Heart right ventricle (tissue), 16 donors: ENCODE results near the gene ZNF879. TPM values are rescaled to one million over a fixed set of nuclear protein-coding genes. Genes with fewer than 3 reads are reported as not detected.

Experiments used
- ATAC-seq, 8 donors: fragments of 200-7000 bp; cut with Tn5 transposase; one replicate each; pipeline ENCODE4 v1.9.1; 2020; ENCODE audit warnings: mild to moderate bottlenecking in 8 of 8, moderate library complexity in 8 of 8, moderate number of reproducible peaks in 1 of 8
- DNase-seq, 2 donors: peaks; one replicate each; pipeline ENCODE4 v3.0.0-alpha.2; 2020
- H3K27ac ChIP-seq, 10 donors: fragments of 200-600 bp; sonication (generic) in 2 of 10; one replicate each; pipeline versions ENCODE4 v1.5.0 to v1.8.0; 2020 to 2022; ENCODE audit warnings: mild to moderate bottlenecking in 3 of 10
- H3K27me3 ChIP-seq, 7 donors: fragments of 200-600 bp; one replicate each; pipeline ENCODE4 v1.8.0; 2021 to 2022; ENCODE audit warnings: mild to moderate bottlenecking in 2 of 7
- H3K36me3 ChIP-seq, 9 donors: fragments of 200-600 bp; sonication (generic) in 1 of 9; one replicate each; pipeline versions ENCODE4 v1.5.0 to v1.8.0; 2020 to 2022; ENCODE audit warnings: mild to moderate bottlenecking in 2 of 9
- H3K4me1 ChIP-seq, 9 donors: fragments of 200-600 bp; sonication (generic) in 1 of 9; one replicate each; pipeline versions ENCODE4 v1.5.0 to v1.8.0; 2020 to 2022; ENCODE audit warnings: mild to moderate bottlenecking in 4 of 9
- H3K4me3 ChIP-seq, 10 donors: fragments of 200-600 bp; sonication (generic) in 2 of 10; one replicate each; pipeline versions ENCODE4 v1.5.0 to v1.8.0; 2020 to 2022; ENCODE audit warnings: mild to moderate bottlenecking in 7 of 10, moderate library complexity in 2 of 10
- H3K9me3 ChIP-seq, 11 donors: fragments of 200-600 bp in 10 of 11; sonication (generic) in 2 of 11; one replicate each; pipeline versions ENCODE4 v1.5.0 to v1.8.0; 2013 to 2022; ENCODE audit warnings: mild to moderate bottlenecking in 2 of 11, control low read depth in 1 of 11, moderate library complexity in 1 of 11
- CTCF ChIP-seq, 9 donors: fragments of 200-600 bp; sonication (generic) in 2 of 9; IDR thresholded peaks; one replicate each; pipeline versions ENCODE4 v1.5.0 to v1.8.0; 2021 to 2022; ENCODE audit warnings: antibody characterized with exemption in 9 of 9, mild to moderate bottlenecking in 5 of 9, moderate library complexity in 1 of 9
- WGBS, 2 donors: extraction: QIAGEN DNeasy Blood & Tissue Kit; methylation state at CpG; one replicate each; pipeline ENCODE4 v1.1.7; 2013; ENCODE audit warnings: inconsistent platforms in 1 of 2; 5-methylcytosine and 5-hydroxymethylcytosine counted together
- intact Hi-C, 10 donors: fragments of 100-400 bp; cut with DNase I; formaldehyde crosslinking; loops; one replicate each; pipeline versions ENCODE4 v1.11.1 to v1.14.2; 2022
- polyA plus RNA-seq, 2 donors: library from polyadenylated mRNA; stranded (reverse); fragments of 200-250 nt; gene quantifications; one replicate each; pipeline ENCODE4 v1.2.3, GENCODE V29; 2013
- total RNA-seq, 10 donors: library from RNA; stranded (reverse); fragmentation: NEBNext Ultra II Directional in 3 of 10; extraction: Animal tissue kit (Norgen Biotek cat#: 25700) in 3 of 10; gene quantifications; one replicate each; pipeline versions ENCODE4 v1.2.1 to v1.2.4, GENCODE V29; 2021 to 2023
- donor health status: Arrhythmogenic right ventricular cardiomyopathy.
- donor health status: ischemic (EF 13 %, LVEDD 7.1; RV severe dilation, severe dysfunction).
- donor health status: healthy with polysubstance abuse.
- donor health status: DM: no; HTN: yes; CAD: no.
- donor health status: DM: no; HTN: no; CAD: no.
- donor health status: ischemic (EF 25% LVEDD 6.9; RV normal size, moderate dysfunction).
- donor health status: ischemic (EF 25% LVEDD 5.7; RV mildly dilated, moderate dysfunction).
- donor health status: healthy.
- donor health status: DM: yes; HTN: yes; CAD: no.
- donor health status: Ischemic cardiomyopathy.
- donor health status: ischemic (EF 35%, LVEDD 5.7; RV mildly dilated, moderate dysfunction).
- donor health status: nonischemic (EF 11% LVEDD 7.7; RV severe dilation, severe dysfunction).
- donor health status: DM: yes; HTN: yes; CAD: no.
- donor health status: PGD.
- donor health status: ischemic (EF 29% LVEDD 5.4; RV normal size, mild dysfunction).
- donor health status: nonischemic (EF 23%, LVEDD 6.1; RV moderate dilation, normal function).

ZNF879 gene
- total and polyA plus RNA-seq, 12 donors: 1.4 to 4.5 (median 3.6) TPM

- Histone ChIP-seq H3K4me3 (no peak overlapping the region), H3K27ac (no peak overlapping the region), H3K9me3 (peaks cover 0 to 74% (median 10%) of the 10 kb centered on the region in 11 donors), H3K36me3 (no peaks in the 10 kb centered on the region), H3K4me1 (no peaks in the 10 kb centered on the region), H3K27me3 (no peaks in the 10 kb centered on the region)
- intact Hi-C loops: no loop called here
- WGBS, 2 donors: 19 to 21% methylated on average over 1 of the region's 1 CpG
- no peak for ATAC-seq
- TF ChIP-seq CTCF (IDR thresholded peaks at IDR 0.05): peak in 1 of 9 donors; percentile 25
- DNase-seq: no peak
These were observed 14.9 kb upstream of the ZNF879 start for GRCh38 chr5:179008667-179009066.

- peaks cover 13 to 76% (median 56%) of the 10 kb centered on the region in 9 donors for H3K36me3 ChIP-seq
- no peaks in the 10 kb centered on the region for H3K4me1 ChIP-seq
- no peaks in the 10 kb centered on the region for H3K27me3 ChIP-seq
- H3K4me3 ChIP-seq: no peak overlapping the region
- no peak for DNase-seq
- 97 to 98% methylated on average over 7 of the region's 7 CpGs for WGBS, 2 donors
- H3K27ac ChIP-seq: no peak overlapping the region
- H3K9me3 ChIP-seq: peaks cover 5 to 100% (median 99%) of the 10 kb centered on the region in 11 donors
- intact Hi-C loops: no loop called here
- TF ChIP-seq CTCF (IDR thresholded peaks at IDR 0.05): no peak
- ATAC-seq: no peak
These were observed 9.5 kb downstream of the ZNF879 start for GRCh38 chr5:179033004-179033580.

GRCh38 chr5:179044765-179045164, 21.2 kb downstream of the ZNF879 start:
- Histone ChIP-seq H3K27me3 (no peaks in the 10 kb centered on the region), H3K27ac (no peak overlapping the region), H3K4me3 (no peak overlapping the region), H3K36me3 (no peaks in the 10 kb centered on the region), H3K9me3 (peaks cover 0 to 85% (median 9%) of the 10 kb centered on the region in 11 donors), H3K4me1 (no peaks in the 10 kb centered on the region)
- DNase-seq (no peak), ATAC-seq (no peak)
- intact Hi-C loops: no loop called here
- no peak for TF ChIP-seq CTCF (IDR thresholded peaks at IDR 0.05)
- WGBS, 2 donors: 70 to 75% methylated on average over 2 of the region's 2 CpGs

GRCh38 chr5:179051784-179052183, 28.2 kb downstream of the ZNF879 start:
- H3K27ac ChIP-seq: no peak overlapping the region
- ATAC-seq (no peak), DNase-seq (no peak)
- TF ChIP-seq CTCF (IDR thresholded peaks at IDR 0.05): no peak
- peaks cover 0 to 3% (median 0%) of the 10 kb centered on the region in 7 donors for H3K27me3 ChIP-seq
- no peaks in the 10 kb centered on the region for H3K4me1 ChIP-seq
- WGBS, 2 donors: 89 to 90% methylated on average over 9 of the region's 9 CpGs
- intact Hi-C loops: loop anchor here in 1 of 10 donors (10.0 kb wide), 1 partner anchor 317 kb away; the partner anchor contains the start of gene ZNF354A
- no peak overlapping the region for H3K4me3 ChIP-seq
- peaks cover 0 to 39% (median 3%) of the 10 kb centered on the region in 11 donors for H3K9me3 ChIP-seq
- H3K36me3 ChIP-seq: no peaks in the 10 kb centered on the region
